Thyroid gland (tissue), 4 donors: ENCODE results near the gene GPD1L. TPM values are rescaled to one million over a fixed set of nuclear protein-coding genes. Genes with fewer than 3 reads are reported as not detected.
"Not testable (repeated sequence)": the region's sequence is repeated elsewhere in the genome, so short reads cannot be mapped to it uniquely, and the experiment has no call there.

Source experiments
- DNase-seq, 2 donors: peaks; one replicate each; pipeline ENCODE4 v3.0.0-alpha.2; 2019
- H3K27ac ChIP-seq, 3 donors: fragments of 200-600 bp; sonication (generic); 1 replicate in 2 of 3; 2 replicates in 1 of 3; pipeline ENCODE4 v1.5.1; 2016 to 2019; ENCODE audit warnings: mild to moderate bottlenecking in 1 of 3, moderate library complexity in 1 of 3
- H3K27me3 ChIP-seq: fragments of 200-600 bp; sonication (generic); one replicate; pipeline ENCODE4 v1.5.1; 2019
- H3K36me3 ChIP-seq, 2 donors: fragments of 200-600 bp; sonication (generic); one replicate each; pipeline ENCODE4 v1.5.1; 2016 to 2019
- H3K4me1 ChIP-seq, 2 donors: fragments of 200-600 bp; sonication (generic); one replicate each; pipeline ENCODE4 v1.5.1; 2017 to 2019
- H3K4me3 ChIP-seq, 3 donors: fragments of 200-600 bp; sonication (generic); replicated peaks in 1 of 3; 1 replicate in 2 of 3; 2 replicates in 1 of 3; pipeline ENCODE4 v1.5.1; 2016; ENCODE audit warnings: mild to moderate bottlenecking in 1 of 3
- H3K9me3 ChIP-seq: fragments of 200-600 bp; sonication (generic); one replicate; pipeline ENCODE4 v1.5.1; 2017
- CTCF ChIP-seq, 6 experiments: fragments of 200-600 bp in 3 of 6; fragments of 450-650 bp in 3 of 6; sonication (generic) in 3 of 6; IDR thresholded peaks; one replicate each; pipeline ENCODE4 v1.5.1; 2016 to 2019; ENCODE audit warnings: antibody characterized with exemption in 6 of 6, mild to moderate bottlenecking in 2 of 6, inconsistent platforms in 1 of 6, moderate library complexity in 1 of 6
- POLR2A ChIP-seq, 2 donors: fragments of 450-650 bp; IDR thresholded peaks; one replicate each; pipeline ENCODE4 v1.6.1; 2017; ENCODE audit warnings: antibody characterized with exemption in 2 of 2, mild to moderate bottlenecking in 2 of 2, moderate library complexity in 1 of 2
- WGBS, 2 donors: methylation state at CpG; one replicate each; pipeline ENCODE4 v1.1.5; 2017; 5-methylcytosine and 5-hydroxymethylcytosine counted together
- intact Hi-C: fragments of 100-400 bp; cut with DNase I; formaldehyde crosslinking; loops from one replicate; pipeline ENCODE4 v1.15.1; 2023
- total RNA-seq, 4 donors: library from RNA; depleted of rRNA; stranded (reverse); fragments of >200 nt; gene quantifications; one replicate each; pipeline ENCODE4 v1.2.3, GENCODE V29; 2016

GPD1L gene
- total RNA-seq, 4 donors from 2014 or later, result 66.4 to 137 (median 104) TPM

DNA sequence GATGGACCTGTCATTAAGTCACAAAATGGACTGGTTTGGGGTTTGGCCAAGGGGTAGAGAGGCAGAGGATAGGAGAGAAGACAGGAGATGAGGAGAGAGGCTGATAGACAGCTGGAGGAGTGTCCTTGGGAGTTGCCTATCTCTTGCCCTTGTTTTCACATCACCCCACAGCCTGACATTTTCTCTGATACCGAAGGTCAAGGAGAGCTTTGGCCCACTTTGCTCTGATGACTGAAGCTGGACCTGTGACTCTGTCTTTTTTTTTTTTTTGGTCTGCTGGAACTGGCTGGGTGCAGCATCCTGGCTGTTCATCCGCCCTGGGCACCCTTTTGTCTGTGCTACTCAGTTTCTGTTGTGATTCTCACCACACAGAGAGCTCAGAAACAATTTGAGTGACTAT lies 5.1 kb downstream of the GPD1L start:
- DNase-seq, result no peak
- intact Hi-C loops, result no loop called here
- Histone ChIP-seq H3K27ac (no peak overlapping the region), H3K4me3 (no peak overlapping the region), H3K27me3 (no peaks in the 10 kb centered on the region), H3K36me3 (no peaks in the 10 kb centered on the region), H3K4me1 (peaks cover 40 to 45% of the 10 kb centered on the region in 2 donors), H3K9me3 (no peaks in the 10 kb centered on the region)
- WGBS, 2 donors, result 94 to 98% methylated on average over 2 of the region's 2 CpGs
- TF ChIP-seq POLR2A (IDR thresholded peaks at IDR 0.05) (no peak), CTCF (IDR thresholded peaks at IDR 0.05) (no peak)

- Histone ChIP-seq H3K36me3 (no peaks in the 10 kb centered on the region), H3K4me3 (no peak overlapping the region), H3K27ac (no peak overlapping the region), H3K27me3 (no peaks in the 10 kb centered on the region), H3K4me1 (peaks cover 40 to 41% of the 10 kb centered on the region in 2 donors), H3K9me3 (no peaks in the 10 kb centered on the region)
- no peak for TF ChIP-seq POLR2A (IDR thresholded peaks at IDR 0.05)
- TF ChIP-seq CTCF (IDR thresholded peaks at IDR 0.05), result no peak
- intact Hi-C loops, result no loop called here
- DNase-seq, result no peak
These were observed 7.1 kb downstream of the GPD1L start for GRCh38 chr3:32113566-32113965.

GRCh38 chr3:32113981-32114545 lies 7.6 kb downstream of the GPD1L start:
- intact Hi-C loops, result no loop called here
- H3K9me3 ChIP-seq, result no peaks in the 10 kb centered on the region
- no peak overlapping the region for H3K27ac ChIP-seq
- H3K27me3 ChIP-seq, result no peaks in the 10 kb centered on the region
- H3K4me3 ChIP-seq, result no peak overlapping the region
- no peak for DNase-seq
- no peak for TF ChIP-seq CTCF (IDR thresholded peaks at IDR 0.05)
- TF ChIP-seq POLR2A (IDR thresholded peaks at IDR 0.05), result no peak
- peaks cover 36 to 37% of the 10 kb centered on the region in 2 donors for H3K4me1 ChIP-seq
- H3K36me3 ChIP-seq, result no peaks in the 10 kb centered on the region
- 98 to 99% methylated on average over 3 of the region's 3 CpGs for WGBS, 2 donors

DNA sequence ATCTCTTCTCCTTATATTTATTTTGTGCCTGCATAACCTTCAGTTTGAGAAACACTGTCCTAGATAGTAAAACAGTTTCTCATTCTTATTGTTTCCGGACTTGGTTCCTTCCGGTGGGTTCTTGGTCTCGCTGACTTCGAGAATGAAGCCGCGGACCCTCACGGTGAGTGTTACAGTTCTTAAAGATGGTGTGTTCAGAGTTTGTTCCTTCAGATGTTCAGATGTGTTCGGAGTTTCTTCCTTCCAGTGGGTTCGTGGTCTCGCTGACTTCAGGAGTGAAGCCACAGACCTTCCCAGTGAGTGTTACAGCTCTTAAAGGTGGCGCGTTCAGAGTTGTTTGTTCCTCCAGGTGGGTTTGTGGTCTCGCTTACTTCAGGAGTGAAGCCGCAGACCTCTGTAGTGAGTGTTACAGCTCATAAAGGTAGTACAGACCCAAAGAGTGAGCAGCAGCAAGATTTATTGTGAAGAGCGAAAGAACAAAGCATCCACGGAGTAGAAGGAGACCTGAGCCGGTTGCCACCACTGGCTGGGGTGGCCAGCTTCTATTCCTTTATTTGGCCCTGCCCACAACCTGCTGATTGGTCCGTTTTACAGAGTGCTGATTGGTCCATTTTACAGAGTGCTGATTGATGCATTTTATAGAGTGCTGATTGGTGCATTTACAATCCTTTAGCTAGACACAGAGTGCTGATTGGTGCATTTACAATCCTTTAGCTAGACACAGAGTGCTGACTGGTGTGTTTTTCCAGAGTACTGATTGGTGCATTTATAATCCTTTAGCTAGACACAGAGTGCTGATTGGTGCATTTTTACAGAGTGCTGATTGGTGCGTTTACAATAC lies 8.3 kb downstream of the GPD1L start:
- intact Hi-C loops, H3K27me3 ChIP-seq, H3K4me3 ChIP-seq, H3K36me3 ChIP-seq, H3K27ac ChIP-seq, H3K9me3 ChIP-seq: not testable (repeated sequence)
- 90 to 95% methylated on average over 19 of the region's 19 CpGs for WGBS, 2 donors
- peak in 1 of 2 donors; percentile 5 for DNase-seq
- peaks cover 29 to 34% of the 10 kb centered on the region in 2 donors for H3K4me1 ChIP-seq

DNA sequence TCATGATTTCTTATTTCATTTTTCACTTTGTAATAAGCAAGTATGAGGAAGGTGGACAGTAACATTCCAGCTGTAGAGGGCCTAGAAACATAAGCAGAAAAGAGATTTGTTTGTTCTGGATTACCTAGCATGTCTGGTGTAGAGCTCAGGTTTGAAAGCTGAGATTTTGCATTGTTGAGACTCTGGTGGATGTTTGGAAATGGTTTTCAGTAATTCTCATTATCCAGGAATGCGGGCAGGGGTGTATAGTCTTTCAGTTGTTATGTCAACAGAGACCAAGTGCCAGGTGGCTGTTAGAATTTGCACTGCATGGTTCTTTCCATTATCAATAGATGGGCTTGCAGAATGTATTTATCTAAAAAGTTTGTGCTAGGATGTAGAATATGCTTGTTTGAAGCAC lies 10.9 kb downstream of the GPD1L start:
- H3K27ac ChIP-seq, result no peak overlapping the region
- no peak for DNase-seq
- H3K4me3 ChIP-seq, result no peak overlapping the region
- H3K4me1 ChIP-seq, result peaks cover 10 to 18% of the 10 kb centered on the region in 2 donors
- 63 to 77% methylated on average over 1 of the region's 1 CpG for WGBS, 2 donors
- intact Hi-C loops, result no loop called here
- H3K36me3 ChIP-seq, result no peaks in the 10 kb centered on the region
- no peaks in the 10 kb centered on the region for H3K27me3 ChIP-seq
- TF ChIP-seq CTCF (IDR thresholded peaks at IDR 0.05), result no peak
- TF ChIP-seq POLR2A (IDR thresholded peaks at IDR 0.05), result no peak
- H3K9me3 ChIP-seq, result no peaks in the 10 kb centered on the region
